Liver (tissue), 9 donors: ENCODE data around the gene CCBE1. TPM values are rescaled to one million over a fixed set of nuclear protein-coding genes. Genes with fewer than 3 reads are reported as not detected.

ENCODE experiments used
- DNase-seq: peaks from one replicate; pipeline ENCODE4 v3.0.0-alpha.2; 2017; ENCODE audit warnings: low spot score
- H3K27ac ChIP-seq, 2 donors: one replicate each; pipeline ENCODE4 v1.7.0; 2013; ENCODE audit warnings: inconsistent platforms in 2 of 2, low read length in 2 of 2, control low read depth in 1 of 2, low read depth in 1 of 2, mild to moderate bottlenecking in 1 of 2
- H3K27me3 ChIP-seq, 4 donors: one replicate each; pipeline versions ENCODE4 v1.6.1 to v1.7.0; 2013; ENCODE audit warnings: low read length in 3 of 4, inconsistent platforms in 1 of 4, mild to moderate bottlenecking in 1 of 4, moderate library complexity in 1 of 4; ENCODE audit not compliant: control insufficient read depth in 4 of 4, insufficient read depth in 4 of 4
- H3K36me3 ChIP-seq, 4 donors: one replicate each; pipeline versions ENCODE4 v1.6.1 to v1.7.0; 2013; ENCODE audit warnings: low read length in 3 of 4, mild to moderate bottlenecking in 3 of 4, low read depth in 1 of 4, moderate library complexity in 1 of 4; ENCODE audit not compliant: control insufficient read depth in 4 of 4, insufficient read depth in 3 of 4
- H3K4me1 ChIP-seq, 4 donors: one replicate each; pipeline versions ENCODE4 v1.6.1 to v1.7.0; 2013; ENCODE audit warnings: low read length in 3 of 4, mild to moderate bottlenecking in 3 of 4, moderate library complexity in 1 of 4; ENCODE audit not compliant: control insufficient read depth in 4 of 4, insufficient read depth in 4 of 4
- H3K4me3 ChIP-seq, 3 donors: one replicate each; pipeline versions ENCODE4 v1.6.1 to v1.7.0; 2013; ENCODE audit warnings: low read length in 3 of 3, control low read depth in 1 of 3, low read depth in 1 of 3, mild to moderate bottlenecking in 1 of 3
- H3K9ac ChIP-seq, 2 donors: one replicate each; pipeline ENCODE4 v1.7.0; 2013; ENCODE audit warnings: low read length in 2 of 2, mild to moderate bottlenecking in 2 of 2, moderate library complexity in 2 of 2, control low read depth in 1 of 2, low read depth in 1 of 2
- H3K9me3 ChIP-seq, 4 donors: one replicate each; pipeline versions ENCODE4 v1.6.1 to v1.7.0; 2013; ENCODE audit warnings: low read length in 3 of 4; ENCODE audit not compliant: control insufficient read depth in 4 of 4
- EGR1 ChIP-seq, 2 donors: IDR thresholded peaks; 2 replicates each; pipeline ENCODE4 v1.6.1; 2016 to 2018; ENCODE audit warnings: antibody characterized with exemption in 2 of 2, low read depth in 2 of 2
- FOXA1 ChIP-seq: IDR thresholded peaks from 2 replicates; pipeline ENCODE4 v1.6.1; 2016; ENCODE audit warnings: antibody characterized with exemption
- FOXA2 ChIP-seq: IDR thresholded peaks from 2 replicates; pipeline ENCODE4 v1.6.1; 2016; ENCODE audit warnings: antibody characterized with exemption
- GABPA ChIP-seq, 2 donors: IDR thresholded peaks in 1 of 2; conservative IDR thresholded peaks in 1 of 2; 2 replicates each; pipeline ENCODE4 v1.6.1; 2016; ENCODE audit warnings: antibody characterized with exemption in 2 of 2, mild to moderate bottlenecking in 1 of 2, moderate library complexity in 1 of 2
- HNF4A ChIP-seq, 2 donors: conservative IDR thresholded peaks; 2 replicates each; pipeline ENCODE4 v1.6.1; 2016; ENCODE audit warnings: antibody characterized with exemption in 2 of 2, mild to moderate bottlenecking in 2 of 2
- HNF4G ChIP-seq: IDR thresholded peaks from 2 replicates; pipeline ENCODE4 v1.6.1; 2016; ENCODE audit warnings: antibody characterized with exemption
- JUND ChIP-seq, 2 donors: IDR thresholded peaks; 2 replicates each; pipeline ENCODE4 v1.6.1; 2016; ENCODE audit warnings: antibody characterized with exemption in 2 of 2
- NR2F2 ChIP-seq: IDR thresholded peaks from 2 replicates; pipeline ENCODE4 v1.6.1; 2016; ENCODE audit warnings: antibody characterized with exemption
- RAD21 ChIP-seq, 2 donors: IDR thresholded peaks; 2 replicates each; pipeline ENCODE4 v1.6.1; 2016; ENCODE audit warnings: antibody characterized with exemption in 2 of 2, mild to moderate bottlenecking in 2 of 2
- RXRA ChIP-seq, 2 donors: IDR thresholded peaks; 2 replicates each; pipeline ENCODE4 v1.6.1; 2017 to 2018; ENCODE audit warnings: antibody characterized with exemption in 2 of 2, mild to moderate bottlenecking in 1 of 2
- SP1 ChIP-seq: IDR thresholded peaks from 2 replicates; pipeline ENCODE4 v1.6.1; 2018; ENCODE audit warnings: antibody characterized with exemption, mild to moderate bottlenecking
- TAF1 ChIP-seq: conservative IDR thresholded peaks from 2 replicates; pipeline ENCODE4 v1.6.1; 2016; ENCODE audit warnings: antibody characterized with exemption, mild to moderate bottlenecking
- YY1 ChIP-seq: IDR thresholded peaks from 2 replicates; pipeline ENCODE4 v1.6.1; 2016; ENCODE audit warnings: antibody characterized with exemption, mild to moderate bottlenecking
- WGBS: extraction: QIAGEN DNeasy Blood & Tissue Kit; methylation state at CpG from one replicate; pipeline ENCODE4 v1.1.7; 2013; 5-methylcytosine and 5-hydroxymethylcytosine counted together
- polyA plus RNA-seq, 2 donors: library from polyadenylated mRNA; stranded (reverse) in 1 of 2; unstranded in 1 of 2; fragments of 200-250 nt in 1 of 2; fragments of >200 nt in 1 of 2; fragmentation: Nextera tagmentation in 1 of 2; extraction: Ambion mirVana in 1 of 2; gene quantifications; one replicate each; pipeline versions ENCODE4 v1.2.1 to v1.2.3, GENCODE V29; 2013 to 2015
- total RNA-seq, 2 donors: library from RNA; depleted of rRNA; stranded (reverse); fragments of >200 nt; gene quantifications; one replicate each; pipeline ENCODE4 v1.2.3, GENCODE V29; 2014
- TF ChIP-seq, protein P1 (sequence below): fragments of 150-350 bp; IDR thresholded peaks from 2 replicates; pipeline ENCODE4 v1.5.1; 2017; ENCODE audit warnings: improper control_type of control experiment, low read depth, low read length; ENCODE audit not compliant: missing input control
- TF ChIP-seq, protein P2 (sequence below): IDR thresholded peaks from 2 replicates; pipeline ENCODE4 v1.6.1; 2016; ENCODE audit warnings: antibody characterized with exemption
- TF ChIP-seq, protein P3 (sequence below): IDR thresholded peaks from 2 replicates; pipeline ENCODE4 v1.6.1; 2016; ENCODE audit warnings: antibody characterized with exemption
- TF ChIP-seq, protein P4 (sequence below): IDR thresholded peaks from 2 replicates; pipeline ENCODE4 v1.6.1; 2016; ENCODE audit warnings: antibody characterized with exemption
- TF ChIP-seq, protein P5 (sequence below): IDR thresholded peaks from 2 replicates; pipeline ENCODE4 v1.6.1; 2016; ENCODE audit warnings: antibody characterized with exemption, mild to moderate bottlenecking
- donor health status: healthy.
- donor health status: healthy.
- donor health status: healthy.
- donor health status: healthy.
- donor health status: healthy.

The CCBE1 gene
- total and polyA plus RNA-seq, 4 donors: 1.8 to 2.6 (median 2.2) TPM

DNA sequence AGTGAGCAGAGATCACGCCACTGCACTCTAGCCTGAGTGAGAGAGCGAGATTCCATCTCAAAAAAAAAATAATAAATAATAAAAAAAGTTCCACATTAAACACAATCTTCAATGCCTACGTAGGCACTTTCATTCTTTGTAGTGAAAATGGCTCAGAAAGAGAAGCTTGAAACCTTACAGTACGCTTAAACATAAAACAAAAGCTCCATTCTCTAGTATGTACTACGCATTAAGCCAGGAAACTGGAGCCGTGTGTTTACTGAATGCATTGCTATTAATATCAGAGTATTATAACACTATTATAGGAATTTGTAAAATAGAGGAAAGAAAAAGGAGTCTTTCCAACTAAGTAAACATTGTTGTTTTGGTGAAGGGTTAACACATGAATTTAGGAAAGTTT lies 296.8 kb downstream of the CCBE1 start:
- WGBS: 94% methylated on average over 6 of the region's 6 CpGs
- H3K36me3 ChIP-seq: no peaks in the 10 kb centered on the region
- H3K9me3 ChIP-seq: no peaks in the 10 kb centered on the region
- DNase-seq: no peak
- no peaks in the 10 kb centered on the region for H3K27me3 ChIP-seq
- TF ChIP-seq YY1: no peak
- TF ChIP-seq, protein P1, sequence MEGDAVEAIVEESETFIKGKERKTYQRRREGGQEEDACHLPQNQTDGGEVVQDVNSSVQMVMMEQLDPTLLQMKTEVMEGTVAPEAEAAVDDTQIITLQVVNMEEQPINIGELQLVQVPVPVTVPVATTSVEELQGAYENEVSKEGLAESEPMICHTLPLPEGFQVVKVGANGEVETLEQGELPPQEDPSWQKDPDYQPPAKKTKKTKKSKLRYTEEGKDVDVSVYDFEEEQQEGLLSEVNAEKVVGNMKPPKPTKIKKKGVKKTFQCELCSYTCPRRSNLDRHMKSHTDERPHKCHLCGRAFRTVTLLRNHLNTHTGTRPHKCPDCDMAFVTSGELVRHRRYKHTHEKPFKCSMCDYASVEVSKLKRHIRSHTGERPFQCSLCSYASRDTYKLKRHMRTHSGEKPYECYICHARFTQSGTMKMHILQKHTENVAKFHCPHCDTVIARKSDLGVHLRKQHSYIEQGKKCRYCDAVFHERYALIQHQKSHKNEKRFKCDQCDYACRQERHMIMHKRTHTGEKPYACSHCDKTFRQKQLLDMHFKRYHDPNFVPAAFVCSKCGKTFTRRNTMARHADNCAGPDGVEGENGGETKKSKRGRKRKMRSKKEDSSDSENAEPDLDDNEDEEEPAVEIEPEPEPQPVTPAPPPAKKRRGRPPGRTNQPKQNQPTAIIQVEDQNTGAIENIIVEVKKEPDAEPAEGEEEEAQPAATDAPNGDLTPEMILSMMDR: no peak
- no peak for TF ChIP-seq NR2F2
- TF ChIP-seq HNF4G: no peak
- no peak for TF ChIP-seq SP1
- no peak for TF ChIP-seq JUND (IDR thresholded peaks at IDR 0.05)
- no peak for TF ChIP-seq EGR1 (IDR thresholded peaks at IDR 0.05; ENCODE audit: low read depth in 2 of 2)
- H3K27ac ChIP-seq: no peak overlapping the region
- H3K9ac ChIP-seq: no peak overlapping the region
- no peaks in the 10 kb centered on the region for H3K4me1 ChIP-seq
- H3K4me3 ChIP-seq: no peak overlapping the region

DNA sequence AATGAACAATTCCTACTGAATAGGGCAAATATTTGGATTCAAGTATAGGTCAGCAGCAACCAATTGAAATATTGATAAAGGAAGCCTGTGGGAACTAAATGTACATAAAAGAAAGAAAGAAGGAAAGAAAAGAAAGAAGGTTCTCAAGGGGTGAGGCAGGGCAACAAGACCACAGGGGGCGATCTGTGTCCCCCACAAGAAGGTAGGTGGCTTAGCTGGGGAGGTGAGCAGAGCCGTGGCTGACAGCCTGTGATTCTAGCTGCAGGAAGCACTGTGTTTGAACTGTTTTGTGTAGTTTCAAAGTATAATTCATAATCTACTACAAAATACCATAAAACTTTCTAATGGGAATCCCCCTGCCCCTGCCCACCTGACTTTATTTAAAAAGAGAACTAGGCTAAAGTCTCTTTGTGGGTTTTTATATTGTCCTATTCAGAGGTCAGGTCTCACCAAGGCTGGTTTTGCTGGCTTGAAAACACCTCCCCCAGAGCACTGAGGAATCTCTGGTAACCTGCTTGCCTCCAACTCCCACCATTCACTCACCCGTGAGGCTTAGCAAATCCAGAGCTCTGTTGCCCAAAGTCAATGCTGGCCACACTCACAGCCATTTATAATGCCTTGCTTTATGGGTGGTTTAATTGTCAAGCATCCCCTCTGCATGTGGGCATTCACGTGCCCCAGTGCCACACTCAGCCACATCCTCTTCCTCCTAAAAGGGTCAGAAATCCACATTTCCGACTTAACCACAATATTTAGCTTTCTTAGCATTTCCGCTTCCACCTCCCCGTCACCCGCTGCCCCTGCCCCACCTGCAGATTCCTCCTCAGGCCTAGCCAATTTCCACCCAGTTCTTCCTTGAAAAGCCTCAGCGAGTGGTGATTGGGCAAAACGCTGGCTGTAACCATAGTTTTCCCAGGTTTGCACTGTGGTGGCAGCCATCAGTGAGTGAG lies 301.7 kb downstream of the CCBE1 start:
- Histone ChIP-seq H3K4me3 (no peak overlapping the region), H3K27ac (no peak overlapping the region), H3K36me3 (no peaks in the 10 kb centered on the region), H3K27me3 (peaks cover 0 to 3% (median under 1%) of the 10 kb centered on the region in 4 donors), H3K9me3 (no peaks in the 10 kb centered on the region), H3K9ac (no peak overlapping the region), H3K4me1 (no peaks in the 10 kb centered on the region)
- no peak for DNase-seq
- 67% methylated on average over 10 of the region's 10 CpGs for WGBS
- TF ChIP-seq GABPA (IDR thresholded peaks at IDR 0.05 in 1 of 2, conservative IDR thresholded peaks at IDR 0.05 in 1 of 2) (no peak), YY1 (no peak), NR2F2 (no peak), TAF1 (no peak), SP1 (no peak), EGR1 (IDR thresholded peaks at IDR 0.05; ENCODE audit: low read depth in 2 of 2) (no peak), JUND (IDR thresholded peaks at IDR 0.05) (no peak), HNF4A (conservative IDR thresholded peaks at IDR 0.05) (no peak), HNF4G (no peak), RAD21 (IDR thresholded peaks at IDR 0.05) (no peak), RXRA (IDR thresholded peaks at IDR 0.05) (no peak), FOXA1 (no peak), FOXA2 (no peak)
- TF ChIP-seq, protein P2, sequence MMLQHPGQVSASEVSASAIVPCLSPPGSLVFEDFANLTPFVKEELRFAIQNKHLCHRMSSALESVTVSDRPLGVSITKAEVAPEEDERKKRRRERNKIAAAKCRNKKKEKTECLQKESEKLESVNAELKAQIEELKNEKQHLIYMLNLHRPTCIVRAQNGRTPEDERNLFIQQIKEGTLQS: no peak
- TF ChIP-seq, protein P3, sequence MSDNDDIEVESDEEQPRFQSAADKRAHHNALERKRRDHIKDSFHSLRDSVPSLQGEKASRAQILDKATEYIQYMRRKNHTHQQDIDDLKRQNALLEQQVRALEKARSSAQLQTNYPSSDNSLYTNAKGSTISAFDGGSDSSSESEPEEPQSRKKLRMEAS: no peak
- TF ChIP-seq, protein P4, sequence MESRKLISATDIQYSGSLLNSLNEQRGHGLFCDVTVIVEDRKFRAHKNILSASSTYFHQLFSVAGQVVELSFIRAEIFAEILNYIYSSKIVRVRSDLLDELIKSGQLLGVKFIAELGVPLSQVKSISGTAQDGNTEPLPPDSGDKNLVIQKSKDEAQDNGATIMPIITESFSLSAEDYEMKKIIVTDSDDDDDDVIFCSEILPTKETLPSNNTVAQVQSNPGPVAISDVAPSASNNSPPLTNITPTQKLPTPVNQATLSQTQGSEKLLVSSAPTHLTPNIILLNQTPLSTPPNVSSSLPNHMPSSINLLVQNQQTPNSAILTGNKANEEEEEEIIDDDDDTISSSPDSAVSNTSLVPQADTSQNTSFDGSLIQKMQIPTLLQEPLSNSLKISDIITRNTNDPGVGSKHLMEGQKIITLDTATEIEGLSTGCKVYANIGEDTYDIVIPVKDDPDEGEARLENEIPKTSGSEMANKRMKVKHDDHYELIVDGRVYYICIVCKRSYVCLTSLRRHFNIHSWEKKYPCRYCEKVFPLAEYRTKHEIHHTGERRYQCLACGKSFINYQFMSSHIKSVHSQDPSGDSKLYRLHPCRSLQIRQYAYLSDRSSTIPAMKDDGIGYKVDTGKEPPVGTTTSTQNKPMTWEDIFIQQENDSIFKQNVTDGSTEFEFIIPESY: no peak
- TF ChIP-seq, protein P1: no peak
- TF ChIP-seq, protein P5, sequence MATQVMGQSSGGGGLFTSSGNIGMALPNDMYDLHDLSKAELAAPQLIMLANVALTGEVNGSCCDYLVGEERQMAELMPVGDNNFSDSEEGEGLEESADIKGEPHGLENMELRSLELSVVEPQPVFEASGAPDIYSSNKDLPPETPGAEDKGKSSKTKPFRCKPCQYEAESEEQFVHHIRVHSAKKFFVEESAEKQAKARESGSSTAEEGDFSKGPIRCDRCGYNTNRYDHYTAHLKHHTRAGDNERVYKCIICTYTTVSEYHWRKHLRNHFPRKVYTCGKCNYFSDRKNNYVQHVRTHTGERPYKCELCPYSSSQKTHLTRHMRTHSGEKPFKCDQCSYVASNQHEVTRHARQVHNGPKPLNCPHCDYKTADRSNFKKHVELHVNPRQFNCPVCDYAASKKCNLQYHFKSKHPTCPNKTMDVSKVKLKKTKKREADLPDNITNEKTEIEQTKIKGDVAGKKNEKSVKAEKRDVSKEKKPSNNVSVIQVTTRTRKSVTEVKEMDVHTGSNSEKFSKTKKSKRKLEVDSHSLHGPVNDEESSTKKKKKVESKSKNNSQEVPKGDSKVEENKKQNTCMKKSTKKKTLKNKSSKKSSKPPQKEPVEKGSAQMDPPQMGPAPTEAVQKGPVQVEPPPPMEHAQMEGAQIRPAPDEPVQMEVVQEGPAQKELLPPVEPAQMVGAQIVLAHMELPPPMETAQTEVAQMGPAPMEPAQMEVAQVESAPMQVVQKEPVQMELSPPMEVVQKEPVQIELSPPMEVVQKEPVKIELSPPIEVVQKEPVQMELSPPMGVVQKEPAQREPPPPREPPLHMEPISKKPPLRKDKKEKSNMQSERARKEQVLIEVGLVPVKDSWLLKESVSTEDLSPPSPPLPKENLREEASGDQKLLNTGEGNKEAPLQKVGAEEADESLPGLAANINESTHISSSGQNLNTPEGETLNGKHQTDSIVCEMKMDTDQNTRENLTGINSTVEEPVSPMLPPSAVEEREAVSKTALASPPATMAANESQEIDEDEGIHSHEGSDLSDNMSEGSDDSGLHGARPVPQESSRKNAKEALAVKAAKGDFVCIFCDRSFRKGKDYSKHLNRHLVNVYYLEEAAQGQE: no peak
